Limb (tissue), 2 donors: ENCODE results near the gene SYNPR.

Experiments
- DNase-seq, 2 donors: peaks; one replicate each; pipeline ENCODE4 v3.0.0-alpha.2; 2016; ENCODE audit errors: extremely low spot score in 2 of 2

The SYNPR gene

DNA sequence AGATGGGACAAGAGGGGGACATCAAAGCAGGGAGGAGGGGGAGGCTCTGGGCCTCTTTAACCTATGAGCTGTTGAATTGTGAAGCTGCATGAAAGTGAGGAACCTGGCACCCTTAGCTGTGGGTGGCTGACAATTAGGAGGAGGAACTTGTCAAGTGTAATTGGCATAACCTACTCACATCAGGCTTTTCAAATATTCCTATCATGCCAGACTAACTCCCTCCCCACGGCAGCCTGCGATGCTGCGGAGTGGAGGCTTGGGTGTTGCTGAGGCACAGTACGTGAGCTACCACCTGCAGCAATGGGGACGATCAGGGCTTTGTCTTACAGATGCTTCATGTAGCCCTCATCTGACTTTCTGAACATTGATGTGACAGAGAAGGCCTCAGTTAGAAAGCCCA, 193.7 kb downstream of the SYNPR start:
- DNase-seq = no peak

DNA sequence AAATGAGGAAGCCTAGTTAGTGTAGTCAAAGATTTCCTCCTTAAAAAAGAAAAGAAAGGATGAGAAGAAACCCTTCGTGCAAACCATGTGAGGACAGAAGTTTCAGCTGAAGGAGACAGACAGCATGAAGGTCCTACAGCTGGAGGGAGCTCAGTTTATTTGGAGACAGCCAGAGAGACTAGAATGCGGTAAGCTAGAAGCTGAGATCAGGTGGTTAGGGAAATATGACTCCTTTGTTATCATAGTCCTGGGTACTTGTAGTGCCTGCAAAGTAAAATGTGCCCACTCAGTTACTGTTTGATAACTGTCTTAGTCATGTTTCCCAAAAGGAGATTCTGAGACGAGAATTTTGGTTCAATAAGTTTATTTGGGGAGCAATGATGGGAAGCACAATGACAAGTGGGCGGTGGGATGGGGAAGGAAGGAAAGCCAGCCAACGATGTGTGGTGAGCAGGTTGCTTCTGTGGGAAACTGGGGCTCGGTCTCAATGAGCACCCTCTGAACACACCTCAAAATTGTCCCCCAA, 195.6 kb downstream of the SYNPR start:
- DNase-seq = no peak

DNA sequence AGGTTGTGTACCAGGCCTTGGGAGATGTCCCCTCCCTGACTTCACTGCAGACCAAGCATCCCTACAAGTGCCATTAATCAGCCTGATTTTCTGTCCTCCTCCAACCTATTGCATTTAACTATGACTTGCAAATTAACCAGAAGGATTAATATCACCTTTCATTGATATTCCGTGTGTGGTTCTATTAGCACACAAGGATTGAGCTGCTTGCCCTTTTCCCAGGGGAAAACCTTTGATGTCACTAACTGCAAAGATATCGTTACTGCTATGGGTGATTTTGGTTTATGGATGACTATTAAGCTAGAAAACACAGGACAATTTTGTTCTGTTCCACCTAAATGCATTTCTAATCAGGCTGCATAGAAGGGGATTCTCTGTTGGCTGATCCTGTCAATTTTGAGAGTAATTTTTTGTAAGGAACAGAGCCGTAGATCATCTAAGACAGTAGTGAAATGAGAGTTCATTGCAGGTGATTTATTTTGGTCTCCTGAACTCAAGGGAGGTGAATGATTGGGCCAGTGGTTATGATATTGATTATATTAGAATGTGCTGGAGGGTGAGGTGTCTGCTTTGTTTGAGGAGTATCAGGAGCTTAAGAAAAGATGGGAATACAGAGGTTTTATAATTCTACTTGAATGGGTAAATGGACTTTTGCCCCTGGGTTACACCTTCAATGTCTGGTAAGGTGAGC, 196.9 kb downstream of the SYNPR start:
- DNase-seq = no peak

DNA sequence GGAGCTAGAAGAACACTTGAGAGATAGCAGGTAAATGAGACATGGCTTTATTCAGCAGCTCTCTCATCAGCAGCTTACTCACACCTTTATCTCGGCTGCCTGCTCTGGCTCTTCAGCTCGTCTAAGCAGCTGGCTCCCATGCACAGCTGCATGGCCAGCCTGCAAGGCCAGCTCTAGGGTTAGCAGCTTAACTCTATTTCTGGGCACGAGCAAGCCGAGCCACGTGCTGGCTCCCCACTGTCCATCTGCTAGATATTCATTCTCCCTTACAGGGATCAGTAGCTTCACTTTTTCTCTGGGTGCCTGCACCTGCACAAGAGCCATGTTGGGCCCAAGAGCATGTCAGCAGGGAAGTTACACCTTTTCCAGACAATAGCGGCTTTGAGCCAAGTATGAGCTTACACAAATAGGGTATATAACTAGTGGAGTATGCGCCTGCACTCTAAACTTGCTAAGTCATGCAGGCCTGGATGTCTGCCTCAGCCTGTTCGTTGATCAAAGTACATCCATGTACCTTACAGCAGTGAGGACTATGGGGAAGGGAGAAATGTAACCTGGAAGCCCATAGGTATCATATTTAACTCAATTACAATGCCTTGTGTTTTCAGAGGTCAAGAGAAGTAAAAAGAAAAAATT, 199.5 kb downstream of the SYNPR start:
- DNase-seq = no peak

DNA sequence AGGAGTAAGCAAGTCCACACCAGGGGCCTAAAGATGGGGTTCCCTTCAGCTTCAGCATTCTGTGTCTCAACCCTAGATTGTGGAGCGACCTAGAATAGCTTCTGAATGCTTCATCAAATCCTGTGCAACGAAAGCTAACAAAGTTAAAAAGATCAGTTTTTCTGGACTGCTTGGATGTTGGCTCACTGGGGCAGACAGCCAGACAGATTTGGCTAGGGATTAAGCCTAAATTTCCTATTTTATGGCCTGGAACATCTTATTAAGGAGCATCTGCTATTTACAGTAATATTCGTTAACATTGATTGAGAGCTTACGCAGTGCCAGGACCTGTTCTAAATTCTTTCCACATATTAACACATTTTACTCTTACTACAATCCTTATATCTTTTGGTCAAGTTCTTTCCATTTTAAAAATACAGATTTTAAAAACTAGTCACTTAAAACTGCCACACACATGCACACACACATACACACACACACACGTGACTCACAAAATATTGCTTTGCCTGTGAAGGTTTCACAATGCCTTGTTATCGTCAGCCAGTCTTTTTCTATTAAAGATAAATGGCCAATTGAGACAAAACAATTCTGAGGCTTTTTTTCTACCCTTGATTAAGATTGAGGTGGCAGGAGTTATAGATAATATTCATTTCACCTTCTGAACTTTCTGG, 201.0 kb downstream of the SYNPR start:
- no peak for DNase-seq

- no peak for DNase-seq
Observed at GRCh38 chr3:63479661-63480035, 201.5 kb downstream of the SYNPR start.

DNA sequence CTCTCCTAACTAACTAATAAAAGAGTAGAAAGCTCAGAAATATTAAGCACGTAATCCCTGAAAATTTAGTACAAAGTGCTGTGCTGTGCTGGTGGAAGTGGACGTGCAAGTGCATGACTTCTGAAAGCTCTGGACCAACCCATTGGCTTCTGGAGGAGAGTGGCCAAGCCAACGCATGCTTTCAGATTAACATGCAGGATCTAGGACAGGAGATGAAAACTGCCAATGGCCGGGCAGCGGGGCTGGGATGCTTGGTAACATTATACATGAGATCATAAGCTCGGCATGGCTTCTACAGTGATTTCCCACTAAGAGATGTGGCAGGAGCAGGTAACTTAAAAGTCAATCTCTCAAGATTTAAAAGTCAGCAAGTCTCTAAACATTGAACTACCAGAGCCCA, 203.5 kb downstream of the SYNPR start:
- no peak for DNase-seq

DNA sequence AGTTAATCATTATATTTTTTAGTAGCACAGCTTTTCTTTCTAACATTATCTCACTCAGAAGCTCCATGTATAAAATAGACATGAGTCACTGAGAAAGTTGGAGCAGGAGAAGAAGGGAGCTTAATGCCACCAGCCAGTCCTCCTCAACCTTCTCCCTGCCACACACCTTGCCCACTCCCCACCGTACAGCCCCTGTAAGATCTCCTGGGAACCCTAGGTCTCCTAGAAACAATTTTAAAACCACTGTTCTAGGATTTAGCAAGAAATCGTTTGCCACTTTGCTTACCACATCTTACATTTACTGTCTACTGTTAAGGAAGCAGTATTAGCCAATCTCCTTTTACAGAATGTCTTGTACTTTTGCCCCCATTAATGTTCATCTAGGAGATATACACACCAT, 204.2 kb downstream of the SYNPR start:
- no peak for DNase-seq

GRCh38 chr3:63492464-63492863, 214.4 kb downstream of the SYNPR start:
- DNase-seq = no peak

DNA sequence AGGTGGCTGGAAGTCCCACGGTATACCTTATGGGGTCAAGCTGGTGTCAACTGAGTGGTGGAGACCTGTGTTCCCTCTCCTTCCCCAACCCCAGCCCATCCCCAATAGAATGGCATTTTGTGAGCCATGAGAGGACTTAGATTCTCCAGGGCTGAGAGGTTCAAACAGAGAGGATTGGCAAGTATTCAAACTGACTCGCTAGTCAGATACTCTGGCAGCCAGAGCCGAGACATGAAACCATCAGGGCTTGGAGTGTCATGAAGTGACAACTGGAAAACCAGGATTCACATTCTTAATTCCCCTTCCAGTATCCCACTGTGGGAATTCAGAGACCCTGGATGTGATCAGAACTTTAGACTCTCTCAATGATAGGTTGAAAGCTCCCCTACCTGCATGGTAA, 215.0 kb downstream of the SYNPR start:
- no peak for DNase-seq

DNA sequence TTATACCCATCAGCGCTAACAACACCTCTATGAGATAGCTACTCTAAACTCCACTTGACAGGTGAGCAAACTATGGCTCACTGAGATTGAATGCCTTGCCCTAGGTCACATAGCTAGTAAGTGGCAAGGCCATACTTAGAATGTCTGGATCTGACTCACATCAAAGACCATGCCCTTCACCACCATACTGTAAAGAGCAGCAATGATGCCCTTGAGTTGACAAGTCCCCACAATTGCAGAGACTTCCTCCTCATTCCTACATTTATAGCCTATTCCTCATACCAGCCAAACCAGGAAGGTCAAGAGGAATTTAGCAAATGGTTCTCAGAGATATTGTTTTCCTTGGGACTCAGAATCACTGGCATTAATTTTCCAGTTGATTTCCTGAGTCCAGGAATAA, 216.5 kb downstream of the SYNPR start:
- no peak for DNase-seq

DNA sequence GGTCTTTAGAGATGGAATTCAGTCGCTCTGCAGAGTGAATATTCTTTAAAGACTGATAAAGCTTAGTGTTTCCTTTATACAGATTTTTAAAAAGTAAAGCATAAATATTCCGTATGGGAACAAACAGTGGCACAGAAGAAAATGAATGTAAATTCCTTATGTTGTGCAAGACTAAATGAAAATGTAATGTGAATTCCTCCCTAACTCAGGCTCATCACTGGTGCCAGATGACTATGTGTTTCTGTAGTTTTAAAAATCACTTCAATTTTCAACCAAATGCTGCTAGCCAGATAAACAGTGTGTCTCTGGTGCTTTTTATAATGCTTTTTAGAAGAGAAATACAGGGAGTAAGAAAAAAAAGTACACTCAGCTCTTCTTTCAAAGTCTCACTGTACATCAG, 219.5 kb downstream of the SYNPR start:
- no peak for DNase-seq

- no peak for DNase-seq
Observed at GRCh38 chr3:63500196-63500595, 222.1 kb downstream of the SYNPR start.

GRCh38 chr3:63508305-63508704, 230.2 kb downstream of the SYNPR start:
- DNase-seq = no peak

- no peak for DNase-seq
Observed at GRCh38 chr3:63508771-63509170, 230.7 kb downstream of the SYNPR start.

- DNase-seq = no peak
Observed at GRCh38 chr3:63513791-63514190, 235.7 kb downstream of the SYNPR start.

DNA sequence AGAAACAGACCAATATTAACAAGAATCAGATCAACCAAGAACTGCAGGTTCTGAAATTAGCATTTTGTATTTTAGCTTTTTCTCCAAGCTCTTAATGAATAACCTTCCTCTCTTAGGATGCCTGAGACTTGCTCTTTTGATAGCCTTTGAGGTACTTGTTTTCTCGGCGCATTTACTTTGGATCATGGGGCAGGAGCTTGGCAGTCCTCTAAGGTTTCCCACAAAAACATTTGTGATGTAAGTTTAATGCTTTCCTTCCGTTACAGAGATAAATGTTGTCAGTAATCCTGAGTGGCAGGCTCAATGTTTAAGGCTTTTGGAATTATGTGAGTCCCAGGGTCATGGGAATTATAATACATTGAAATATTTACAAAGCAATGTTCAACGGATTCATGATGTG, 236.6 kb downstream of the SYNPR start:
- DNase-seq = no peak

- no peak for DNase-seq
Observed at GRCh38 chr3:63519426-63519825, 241.3 kb downstream of the SYNPR start.

GRCh38 chr3:63521657-63522056, 243.5 kb downstream of the SYNPR start:
- no peak for DNase-seq

DNA sequence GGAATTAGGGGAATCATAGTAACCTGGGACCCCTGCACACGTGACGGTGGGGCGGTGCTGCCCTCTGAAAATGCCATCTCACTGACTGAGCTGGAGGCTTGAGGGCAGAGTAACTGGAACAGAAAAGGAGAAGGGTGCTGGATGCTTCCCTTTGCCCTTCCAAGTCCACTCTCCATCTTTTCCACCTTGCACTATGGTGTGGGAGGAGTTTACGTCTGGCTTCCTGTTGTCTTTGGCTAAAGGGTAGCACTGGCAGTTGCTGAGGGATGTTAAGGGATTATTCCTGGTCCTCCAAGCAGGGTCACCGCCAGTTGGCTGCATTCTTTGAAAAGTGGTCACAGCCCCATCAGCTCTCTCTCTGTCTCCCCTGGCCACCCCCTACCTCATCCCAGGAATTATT, 245.0 kb downstream of the SYNPR start:
- no peak for DNase-seq

GRCh38 chr3:63528325-63529000, 250.4 kb downstream of the SYNPR start:
- no peak for DNase-seq

DNA sequence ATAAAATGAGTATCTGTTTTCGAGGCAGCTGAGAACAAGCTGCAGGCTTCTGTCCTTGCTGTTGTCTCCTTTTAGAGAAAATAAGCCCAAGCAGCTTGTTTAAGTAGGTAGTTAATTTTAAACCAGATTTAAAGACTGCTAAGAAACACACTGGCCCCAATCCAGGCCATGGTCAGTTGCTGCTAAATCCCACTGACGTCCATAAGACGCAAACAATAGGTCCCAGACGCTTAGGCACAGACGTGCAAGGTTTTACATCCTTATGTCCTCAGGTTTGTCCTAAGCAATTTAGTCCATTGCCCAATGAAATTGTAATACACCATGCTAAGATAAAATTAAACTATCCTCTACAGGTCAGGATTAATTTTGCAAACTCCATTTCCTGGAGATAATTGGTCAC, 254.4 kb downstream of the SYNPR start:
- no peak for DNase-seq
